ENCODE data around the gene HOXA9.

The HOXA9 gene

GRCh38 chr7:27187475-27188385 lies 22.4 kb upstream of the HOXA9 start:
- FAIRE-seq, result no peak

- FAIRE-seq, result no peak
These were observed 21.5 kb upstream of the HOXA9 start for GRCh38 chr7:27186668-27187474.

- FAIRE-seq, result no peak
These were observed 20.7 kb upstream of the HOXA9 start for GRCh38 chr7:27185854-27186667.

- FAIRE-seq, result no peak
These were observed 19.9 kb upstream of the HOXA9 start, which contains the start of gene HOXA11 for GRCh38 chr7:27185013-27185853. HOXA11 (minus strand) TSS chr7:27185232; CDS start chr7:27185144, 88 bp downstream.

- FAIRE-seq, result no peak
These were observed 19.1 kb upstream of the HOXA9 start for GRCh38 chr7:27184337-27185012.

GRCh38 chr7:27183682-27184336 lies 18.5 kb upstream of the HOXA9 start:
- FAIRE-seq, result no peak

GRCh38 chr7:27182861-27183681 lies 17.7 kb upstream of the HOXA9 start:
- no peak for FAIRE-seq

- FAIRE-seq, result no peak
These were observed 17.0 kb upstream of the HOXA9 start for GRCh38 chr7:27182285-27182841.

- no peak for FAIRE-seq
These were observed 16.5 kb upstream of the HOXA9 start for GRCh38 chr7:27181795-27182275.

- no peak for FAIRE-seq
These were observed 15.4 kb upstream of the HOXA9 start for GRCh38 chr7:27180431-27181420.

GRCh38 chr7:27179503-27180430 lies 14.4 kb upstream of the HOXA9 start:
- FAIRE-seq, result no peak

- no peak for FAIRE-seq
These were observed 13.7 kb upstream of the HOXA9 start for GRCh38 chr7:27179030-27179429.

- no peak for FAIRE-seq
These were observed 13.0 kb upstream of the HOXA9 start for GRCh38 chr7:27178366-27178765.

- FAIRE-seq, result no peak
These were observed 12.5 kb upstream of the HOXA9 start for GRCh38 chr7:27177795-27178320.

GRCh38 chr7:27176962-27177794 lies 11.8 kb upstream of the HOXA9 start:
- FAIRE-seq, result no peak

- FAIRE-seq, result no peak
These were observed 11.1 kb upstream of the HOXA9 start for GRCh38 chr7:27176524-27176845.

All from colon (tissue), 2 donors.